Measurements from ENCODE around the gene CAPN11. TPM values are rescaled to one million over a fixed set of nuclear protein-coding genes. Genes with fewer than 3 reads are reported as not detected.
A peak's percentile ranks its signal among the peaks of the same experiment; 100 is the strongest.

CAPN11 gene
- total RNA-seq, 4 donors from 2014 or later, result 0.19 to 0.45 (median 0.27) TPM; not detected in 1

- Histone ChIP-seq H3K4me1 (peaks cover 3 to 97% (median 62%) of the 10 kb centered on the region in 3 donors), H3K9me3 (no peaks in the 10 kb centered on the region), H3K4me3 (peak overlapping the region in 1 of 2 donors; percentile 86), H3K27ac (peak overlapping the region; percentile 54 to 99 (median 98)), H3K27me3 (no peaks in the 10 kb centered on the region), H3K36me3 (no peaks in the 10 kb centered on the region)
- TF ChIP-seq EP300 (IDR thresholded peaks at IDR 0.05) (no peak), POLR2AphosphoS5 (IDR thresholded peaks at IDR 0.05) (no peak), CTCF (IDR thresholded peaks at IDR 0.05) (no peak), POLR2A (IDR thresholded peaks at IDR 0.05) (no peak)
- 38% methylated on average over 1 of the region's 2 CpGs; no CpG with 5 or more reads in 1 of the 2 donors for WGBS, 2 donors (ENCODE audit: low coverage in 1 of 2)
- ATAC-seq, result no peak
Measured at GRCh38 chr6:44221961-44222335, 63.3 kb downstream of the CAPN11 start.

- Histone ChIP-seq H3K9me3 (no peaks in the 10 kb centered on the region), H3K27ac (peak overlapping the region; percentile 54 to 99 (median 98)), H3K4me1 (peaks cover 3 to 97% (median 62%) of the 10 kb centered on the region in 3 donors), H3K4me3 (peak overlapping the region; percentile 73 to 86), H3K27me3 (no peaks in the 10 kb centered on the region), H3K36me3 (no peaks in the 10 kb centered on the region)
- TF ChIP-seq EP300 (IDR thresholded peaks at IDR 0.05) (no peak), CTCF (IDR thresholded peaks at IDR 0.05) (no peak), POLR2AphosphoS5 (IDR thresholded peaks at IDR 0.05) (no peak), POLR2A (IDR thresholded peaks at IDR 0.05) (no peak)
- no peak for ATAC-seq
- 6% methylated on average over 19 of the region's 26 CpGs; no CpG with 5 or more reads in 1 of the 2 donors for WGBS, 2 donors (ENCODE audit: low coverage in 1 of 2)
Measured at GRCh38 chr6:44222486-44223318, 64.1 kb downstream of the CAPN11 start.

- peak; percentile 26 for ATAC-seq
- peak in 3 of 4 experiments; percentile 23 to 34 (median 24) for TF ChIP-seq CTCF (IDR thresholded peaks at IDR 0.05)
- no peak for TF ChIP-seq EP300 (IDR thresholded peaks at IDR 0.05)
- TF ChIP-seq POLR2A (IDR thresholded peaks at IDR 0.05), result peak; percentile 53 to 65
- peak; percentile 68 for TF ChIP-seq POLR2AphosphoS5 (IDR thresholded peaks at IDR 0.05)
- H3K4me1 ChIP-seq, result peaks cover 3 to 97% (median 62%) of the 10 kb centered on the region in 3 donors
- H3K27ac ChIP-seq, result peak within 1 kb of the TSS; percentile 54 to 99 (median 98)
- H3K4me3 ChIP-seq, result peak within 1 kb of the TSS; percentile 73 to 86
- H3K27me3 ChIP-seq, result no peaks in the 10 kb centered on the region
- no peaks in the 10 kb centered on the region for H3K36me3 ChIP-seq
- no peaks in the 10 kb centered on the region for H3K9me3 ChIP-seq
- WGBS, 2 donors (ENCODE audit: low coverage in 1 of 2), result 0% methylated on average over 1 to 4 of the region's 73 CpGs
Measured at GRCh38 chr6:44223319-44224028, 64.9 kb downstream of the CAPN11 start, which contains the start of gene SLC29A1. Gene SLC29A1 (plus strand): TSS chr6:44223595. CDS start chr6:44227314, 3,719 bp downstream.

GRCh38 chr6:44224029-44224964 lies 65.7 kb downstream of the CAPN11 start:
- Histone ChIP-seq H3K27me3 (no peaks in the 10 kb centered on the region), H3K27ac (peak overlapping the region; percentile 54 to 99 (median 98)), H3K9me3 (no peaks in the 10 kb centered on the region), H3K4me1 (peaks cover 3 to 97% (median 67%) of the 10 kb centered on the region in 3 donors), H3K4me3 (peak overlapping the region; percentile 73 to 86), H3K36me3 (peaks cover 0 to 3% of the 10 kb centered on the region in 2 donors)
- ATAC-seq, result no peak
- 3 to 12% methylated on average over 8 to 11 of the region's 18 CpGs for WGBS, 2 donors (ENCODE audit: low coverage in 1 of 2)
- TF ChIP-seq POLR2A (IDR thresholded peaks at IDR 0.05), result no peak
- no peak for TF ChIP-seq POLR2AphosphoS5 (IDR thresholded peaks at IDR 0.05)
- TF ChIP-seq EP300 (IDR thresholded peaks at IDR 0.05), result no peak
- TF ChIP-seq CTCF (IDR thresholded peaks at IDR 0.05), result no peak
